GM18909 (cell line): Measurements from ENCODE around the gene RBM4.

ENCODE experiments used
- ATAC-seq: cut with Tn5 transposase; IDR thresholded peaks from one replicate; pipeline ENCODE4 v1.9.1; 2021; ENCODE audit warnings: mild to moderate bottlenecking; ENCODE audit not compliant: unreplicated experiment, poor library complexity

The RBM4 gene

GRCh38 chr11:66649903-66650302, 11.4 kb downstream of the RBM4 start:
- no peak for ATAC-seq

- ATAC-seq: no peak
Observed at GRCh38 chr11:66651016-66651415, 12.5 kb downstream of the RBM4 start.

GRCh38 chr11:66652651-66653050, 14.1 kb downstream of the RBM4 start:
- ATAC-seq: no peak

- ATAC-seq: no peak
Observed at GRCh38 chr11:66653123-66653522, 14.6 kb downstream of the RBM4 start.

GRCh38 chr11:66659763-66660162, 21.3 kb downstream of the RBM4 start:
- no peak for ATAC-seq

GRCh38 chr11:66663741-66664296, 25.3 kb downstream of the RBM4 start:
- ATAC-seq: no peak

GRCh38 chr11:66665369-66665768, 26.9 kb downstream of the RBM4 start:
- no peak for ATAC-seq

GRCh38 chr11:66670816-66671215, 32.3 kb downstream of the RBM4 start:
- no peak for ATAC-seq

- no peak for ATAC-seq
Observed at GRCh38 chr11:66674964-66675602, 36.6 kb downstream of the RBM4 start.

- ATAC-seq: no peak
Observed at GRCh38 chr11:66676282-66676919, 37.9 kb downstream of the RBM4 start.

GRCh38 chr11:66676931-66677598, 38.6 kb downstream of the RBM4 start:
- no peak for ATAC-seq

GRCh38 chr11:66677599-66678375, 39.3 kb downstream of the RBM4 start, which contains the start of gene RBM4B:
Gene RBM4B (minus strand): TSS chr11:66677887. CDS start chr11:66677079, 808 bp downstream.
- peak; percentile 86 for ATAC-seq

- ATAC-seq: no peak
Observed at GRCh38 chr11:66680966-66681645, 42.6 kb downstream of the RBM4 start.

- no peak for ATAC-seq
Observed at GRCh38 chr11:66683877-66684276, 45.4 kb downstream of the RBM4 start.

GRCh38 chr11:66684635-66685034, 46.1 kb downstream of the RBM4 start:
- ATAC-seq: no peak

GRCh38 chr11:66685276-66686099, 47.0 kb downstream of the RBM4 start:
- no peak for ATAC-seq

GRCh38 chr11:66686100-66686785, 47.7 kb downstream of the RBM4 start:
- no peak for ATAC-seq
